Nasal cavity respiratory epithelium epithelial cell of viscerocranial mucosa (primary cell): ENCODE data around the gene DHRS11. TPM values are rescaled to one million over a fixed set of nuclear protein-coding genes. Genes with fewer than 3 reads are reported as not detected.

Source experiments
- total RNA-seq: library from RNA; depleted of rRNA; stranded (reverse); fragments of >200 nt; gene quantifications from 2 replicates; pipeline ENCODE4 v1.2.3, GENCODE V29; 2014

DHRS11 gene
- total RNA-seq: 7.2 and 7.7 TPM in 2 replicates

GRCh38 chr17:36591434-36592315, at the start of gene DHRS11:
TSS of gene DHRS11 (plus strand) at chr17:36591879. CDS start at chr17:36592010, 131 bp downstream.

DNA sequence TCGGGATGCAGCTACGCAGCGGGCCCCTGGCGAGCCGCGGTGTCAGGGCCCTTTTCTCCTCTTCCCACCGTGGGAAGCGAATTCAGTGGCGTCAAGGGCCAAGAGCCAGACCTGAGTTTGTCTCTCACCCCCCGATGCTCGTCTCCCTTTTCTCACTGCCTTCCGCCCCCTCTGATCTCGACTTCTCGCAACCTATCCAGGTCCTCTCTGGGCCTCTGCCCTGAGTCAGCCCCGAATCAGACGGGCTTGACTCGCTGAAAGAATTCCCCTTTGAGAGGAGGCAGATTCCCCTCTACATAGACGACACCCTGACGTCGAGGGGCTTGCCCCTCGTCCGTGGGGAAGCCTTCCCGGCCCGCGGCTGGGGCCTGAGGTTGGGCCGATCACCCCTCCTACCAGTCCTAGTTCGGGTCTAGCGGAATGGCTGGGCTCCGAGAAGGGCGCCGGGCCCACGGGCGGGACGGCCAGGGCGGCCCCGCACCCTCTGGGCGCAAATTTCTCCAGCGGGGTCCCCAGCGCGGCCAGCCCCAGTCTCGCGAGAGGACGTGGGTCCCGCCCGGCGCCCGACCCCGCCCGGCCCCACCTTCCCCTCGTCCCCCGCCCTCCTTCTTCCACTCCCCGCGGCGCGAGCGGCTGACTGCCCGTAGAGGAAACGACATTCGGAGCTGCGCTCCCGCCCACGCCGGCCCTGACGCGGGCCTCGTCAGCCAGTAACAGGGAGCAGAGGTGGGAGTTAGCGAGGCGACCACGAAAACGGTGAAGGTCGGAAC, 47.2 kb upstream of the DHRS11 start, which contains the start of gene GGNBP2:
GGNBP2 (plus strand) TSS at position 613 of the 770 bp plus-strand sequence. CDS start 806 bp downstream, outside the sequence.

DNA sequence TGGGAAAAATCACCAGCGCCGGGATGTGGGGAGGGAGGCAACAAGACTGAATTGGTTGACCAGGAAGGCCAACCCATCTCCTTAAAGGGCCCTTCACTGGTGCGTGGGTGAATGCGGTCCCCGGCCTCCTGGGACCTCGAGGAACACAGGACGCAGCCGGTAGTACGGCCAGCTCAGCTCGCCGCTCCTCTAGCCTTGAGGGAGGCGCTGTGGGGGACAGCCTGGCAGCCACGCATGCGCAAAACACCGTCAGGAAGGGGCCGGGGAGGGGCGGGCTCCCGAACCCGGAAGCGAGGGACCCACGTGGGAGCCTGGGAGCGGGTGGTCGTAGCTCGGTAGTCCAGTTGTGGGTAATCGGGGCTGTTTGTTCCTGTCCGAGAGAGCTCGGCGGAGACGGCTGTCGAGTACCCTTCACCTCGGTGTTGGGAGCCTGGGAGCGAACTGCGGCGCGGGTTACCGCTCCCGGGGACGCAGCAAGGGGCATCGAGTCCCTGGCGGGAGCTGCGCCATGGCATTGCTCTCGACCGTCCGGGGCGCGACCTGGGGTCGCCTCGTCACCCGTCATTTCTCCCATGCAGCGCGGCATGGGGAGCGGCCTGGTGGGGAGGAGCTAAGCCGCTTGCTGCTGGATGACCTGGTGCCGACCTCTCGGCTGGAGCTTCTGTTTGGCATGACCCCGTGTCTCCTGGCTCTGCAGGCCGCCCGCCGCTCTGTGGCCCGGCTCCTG, 9.8 kb downstream of the DHRS11 start, which contains the start of gene MRM1:
MRM1 (plus strand) TSS at position 281 of the 727 bp plus-strand sequence; CDS start at position 509, 228 bp downstream.

Other genes with a start within 250 kb of the DHRS11 start
- gene TBC1D3H, start 203.4 kb upstream of the DHRS11 start, total RNA-seq: not detected in 2 replicates
- gene ZNHIT3, start 105.2 kb upstream of the DHRS11 start, total RNA-seq: 21.8 and 39.0 TPM in 2 replicates
- 77.9 and 84.7 TPM in 2 replicates for gene MYO19, start 57.0 kb upstream of the DHRS11 start, total RNA-seq
- 13.9 and 14.4 TPM in 2 replicates for gene PIGW, start 56.9 kb upstream of the DHRS11 start, total RNA-seq
- gene GGNBP2, start 47.0 kb upstream of the DHRS11 start, total RNA-seq: 80.0 and 96.0 TPM in 2 replicates
- gene MRM1, start 9.7 kb downstream of the DHRS11 start, total RNA-seq: 6.2 and 9.0 TPM in 2 replicates